Measurements from ENCODE around the gene RNMT.

The RNMT gene

DNA sequence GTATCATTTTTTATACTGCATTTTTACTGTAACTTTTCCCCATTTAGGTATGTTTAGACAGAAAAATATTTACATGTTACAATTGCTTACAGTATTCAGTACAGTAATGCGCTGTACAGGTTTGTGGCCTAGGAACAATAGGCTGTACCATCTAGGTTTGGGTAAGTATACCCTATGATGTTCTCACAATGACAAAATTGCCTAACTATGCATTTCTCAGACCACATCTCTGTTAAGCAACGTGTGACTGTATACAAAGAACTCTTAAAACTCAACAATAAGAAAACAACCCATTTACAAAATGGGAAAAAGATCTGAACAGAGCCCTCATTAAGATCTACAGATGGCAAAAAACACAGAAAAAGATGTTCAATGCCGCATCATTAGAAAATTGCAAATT, 29.5 kb upstream of the RNMT start:
- DNase-seq (ENCODE audit: low read depth): no peak
- TF ChIP-seq, protein P1, sequence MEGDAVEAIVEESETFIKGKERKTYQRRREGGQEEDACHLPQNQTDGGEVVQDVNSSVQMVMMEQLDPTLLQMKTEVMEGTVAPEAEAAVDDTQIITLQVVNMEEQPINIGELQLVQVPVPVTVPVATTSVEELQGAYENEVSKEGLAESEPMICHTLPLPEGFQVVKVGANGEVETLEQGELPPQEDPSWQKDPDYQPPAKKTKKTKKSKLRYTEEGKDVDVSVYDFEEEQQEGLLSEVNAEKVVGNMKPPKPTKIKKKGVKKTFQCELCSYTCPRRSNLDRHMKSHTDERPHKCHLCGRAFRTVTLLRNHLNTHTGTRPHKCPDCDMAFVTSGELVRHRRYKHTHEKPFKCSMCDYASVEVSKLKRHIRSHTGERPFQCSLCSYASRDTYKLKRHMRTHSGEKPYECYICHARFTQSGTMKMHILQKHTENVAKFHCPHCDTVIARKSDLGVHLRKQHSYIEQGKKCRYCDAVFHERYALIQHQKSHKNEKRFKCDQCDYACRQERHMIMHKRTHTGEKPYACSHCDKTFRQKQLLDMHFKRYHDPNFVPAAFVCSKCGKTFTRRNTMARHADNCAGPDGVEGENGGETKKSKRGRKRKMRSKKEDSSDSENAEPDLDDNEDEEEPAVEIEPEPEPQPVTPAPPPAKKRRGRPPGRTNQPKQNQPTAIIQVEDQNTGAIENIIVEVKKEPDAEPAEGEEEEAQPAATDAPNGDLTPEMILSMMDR (IDR thresholded peaks at IDR 0.05; ENCODE audit: low read depth, low read length, missing control alignments): no peak
- no peak overlapping the region for H3K4me3 ChIP-seq (ENCODE audit: low read depth, low read length)

DNA sequence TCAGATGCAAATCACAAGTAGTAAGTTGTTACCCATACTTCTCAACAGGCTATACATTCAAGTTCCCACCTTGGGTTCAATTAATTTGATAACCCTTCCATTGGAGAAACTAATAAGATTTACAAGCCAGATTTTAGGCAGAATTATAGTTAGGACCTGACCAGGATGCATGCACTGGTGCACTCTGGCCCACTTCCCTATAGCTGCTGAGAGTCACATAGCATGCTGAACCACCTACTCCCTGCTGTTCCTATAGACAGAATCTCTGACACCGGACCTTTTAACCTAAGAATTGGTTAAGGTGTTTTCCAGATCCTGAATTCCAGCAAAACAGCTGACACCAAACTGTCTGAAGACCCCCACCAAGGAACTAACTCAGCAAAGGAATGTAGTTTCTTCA, 26.3 kb upstream of the RNMT start:
- TF ChIP-seq, protein P1 (IDR thresholded peaks at IDR 0.05; ENCODE audit: low read depth, low read length, missing control alignments): no peak
- no peak overlapping the region for H3K4me3 ChIP-seq (ENCODE audit: low read depth, low read length)
- no peak for DNase-seq (ENCODE audit: low read depth)

DNA sequence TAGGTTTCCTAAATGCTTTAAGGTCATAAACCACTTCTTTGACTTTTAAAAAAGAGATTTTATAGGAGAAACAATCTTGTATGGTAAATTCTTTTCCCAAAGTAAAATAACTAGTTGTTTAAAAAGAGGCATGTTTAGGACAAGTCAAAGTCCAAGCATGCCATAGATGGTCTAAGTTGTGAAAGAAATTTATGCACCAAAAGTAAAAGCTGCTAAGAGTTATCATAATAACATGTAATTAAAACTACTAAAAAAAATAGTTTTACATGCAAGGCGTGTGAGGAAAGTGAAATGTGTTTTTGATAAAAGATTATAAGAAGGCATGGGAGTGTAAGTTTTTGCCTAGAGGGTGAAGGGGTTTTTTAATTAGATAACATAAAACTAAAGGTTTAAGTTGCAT, 22.6 kb upstream of the RNMT start:
- DNase-seq (ENCODE audit: low read depth): no peak
- H3K4me3 ChIP-seq (ENCODE audit: low read depth, low read length): no peak overlapping the region
- TF ChIP-seq, protein P1 (IDR thresholded peaks at IDR 0.05; ENCODE audit: low read depth, low read length, missing control alignments): no peak

DNA sequence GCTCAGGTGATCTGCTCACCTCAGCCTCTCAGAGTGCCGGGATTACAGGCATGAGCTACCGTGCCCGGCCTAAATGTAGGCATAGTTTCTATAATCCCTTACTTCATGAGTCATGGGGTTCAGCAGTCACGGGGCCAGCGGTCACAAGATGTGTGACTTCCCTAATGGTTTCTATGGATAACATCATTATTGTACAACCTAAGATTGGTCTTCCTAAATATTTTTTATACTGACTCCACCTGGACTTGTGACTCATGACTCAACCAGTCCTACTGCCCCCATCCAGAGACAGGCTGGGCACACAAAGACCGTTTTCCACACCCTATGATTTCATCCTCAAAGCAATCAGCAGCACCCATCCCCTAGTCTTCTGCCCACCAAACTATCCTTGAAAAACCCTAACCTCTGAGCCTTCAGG, 16.1 kb upstream of the RNMT start:
- no peak overlapping the region for H3K4me3 ChIP-seq (ENCODE audit: low read depth, low read length)
- no peak for DNase-seq (ENCODE audit: low read depth)
- TF ChIP-seq, protein P1 (IDR thresholded peaks at IDR 0.05; ENCODE audit: low read depth, low read length, missing control alignments): no peak

DNA sequence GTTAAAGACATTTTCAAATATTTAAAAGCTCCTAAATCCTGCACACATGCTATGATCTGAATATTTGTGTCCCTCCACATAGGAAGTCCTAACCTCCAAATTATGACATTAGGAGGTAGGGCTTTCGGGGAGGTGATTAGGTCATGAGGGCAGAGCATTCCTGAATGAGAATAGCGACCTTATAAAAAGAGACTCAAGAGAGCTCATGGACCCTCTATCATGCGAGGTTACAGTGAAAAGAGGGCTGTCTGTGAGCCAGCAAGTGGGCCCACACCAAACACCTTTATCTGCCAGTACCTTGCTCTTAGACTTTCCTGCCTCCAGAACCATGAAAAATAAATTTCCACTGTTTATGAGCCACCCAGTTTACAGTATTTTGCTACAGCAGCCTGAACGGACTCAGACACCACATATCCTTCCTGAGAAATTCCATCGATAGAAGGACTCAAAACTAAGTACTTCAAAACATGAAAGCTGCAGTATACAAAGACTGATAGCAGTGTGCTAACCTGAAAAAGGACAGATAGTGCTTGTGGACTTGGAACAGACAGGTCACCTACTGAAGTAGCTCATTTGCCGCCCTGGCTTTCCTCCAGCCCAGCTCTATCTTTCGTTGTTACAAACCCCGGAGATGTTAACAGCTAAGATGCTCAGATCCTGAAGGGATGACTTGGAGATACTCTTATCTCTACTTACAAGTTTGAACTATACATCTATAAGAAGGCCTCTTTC, 13.9 kb upstream of the RNMT start:
- TF ChIP-seq, protein P1 (IDR thresholded peaks at IDR 0.05; ENCODE audit: low read depth, low read length, missing control alignments): no peak

DNA sequence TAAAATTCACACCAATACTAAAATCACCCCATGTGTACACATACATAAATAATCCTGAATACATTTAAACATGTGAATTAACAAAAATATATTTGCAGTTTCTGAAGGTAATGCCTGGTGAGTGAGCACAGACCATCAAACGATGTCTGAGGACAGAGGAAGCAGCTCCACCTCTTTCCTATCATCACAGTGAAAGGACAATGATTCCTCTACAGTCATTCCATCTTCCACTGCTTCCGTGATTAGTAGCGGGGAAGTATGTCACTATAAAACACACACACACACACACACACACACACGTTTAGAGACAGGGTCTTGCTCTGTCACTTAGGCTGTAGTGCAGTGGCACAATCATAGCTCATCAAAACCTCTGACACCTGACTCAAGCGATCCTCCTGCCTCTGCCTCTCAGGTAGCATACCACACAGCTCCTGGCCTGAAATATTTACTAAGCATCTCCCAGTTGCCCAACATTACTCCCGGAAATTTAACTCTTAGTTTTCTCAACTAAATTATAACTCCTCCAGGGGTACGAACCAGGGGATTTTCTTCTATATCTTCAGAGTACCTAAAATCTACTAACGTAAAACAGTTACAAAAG, 12.9 kb upstream of the RNMT start:
- TF ChIP-seq, protein P1 (IDR thresholded peaks at IDR 0.05; ENCODE audit: low read depth, low read length, missing control alignments): no peak
- H3K4me3 ChIP-seq (ENCODE audit: low read depth, low read length): no peak overlapping the region
- DNase-seq (ENCODE audit: low read depth): no peak

More for the DNA sequence above, 13.9 kb upstream of the RNMT start:
- H3K4me3 ChIP-seq (ENCODE audit: low read depth, low read length): no peak overlapping the region
- no peak for DNase-seq (ENCODE audit: low read depth)

DNA sequence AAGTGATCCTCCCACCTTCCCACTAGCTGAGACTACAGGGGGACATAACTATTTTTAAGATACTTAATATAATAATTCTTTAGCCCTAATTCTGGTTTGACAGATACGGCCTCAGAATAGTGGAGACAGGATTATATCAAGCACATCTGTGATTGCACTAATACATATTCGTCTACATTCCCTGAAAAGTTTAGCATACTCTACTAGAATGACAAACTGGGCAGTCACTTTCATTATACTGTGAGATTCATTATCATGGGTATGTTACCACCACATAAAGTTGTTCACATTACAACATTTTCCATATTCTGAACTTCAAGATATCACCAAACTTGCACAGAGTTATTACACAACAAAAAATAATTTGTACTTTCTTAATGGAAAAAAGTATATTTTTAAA, 11.1 kb upstream of the RNMT start:
- H3K4me3 ChIP-seq (ENCODE audit: low read depth, low read length): no peak overlapping the region
- TF ChIP-seq, protein P1 (IDR thresholded peaks at IDR 0.05; ENCODE audit: low read depth, low read length, missing control alignments): no peak
- no peak for DNase-seq (ENCODE audit: low read depth)
